Measurements from ENCODE around the gene ATP2C2.

- TF ChIP-seq CTCF (conservative IDR thresholded peaks at IDR 0.05; ENCODE audit: low read length) (no peak), EZH2phosphoT487 (IDR thresholded peaks at IDR 0.05; ENCODE audit: borderline replicate concordance) (no peak)
Measured at GRCh38 chr16:84446596-84447392, 78.5 kb downstream of the ATP2C2 start.

Measured in Loucy (cell line).